ENCODE data around the gene SOX6.

The SOX6 gene

GRCh38 chr11:16182553-16182952 lies 173.8 kb downstream of the SOX6 start:
- no peak overlapping the region for H3K4me3 ChIP-seq (ENCODE audit: low read length)
- TF ChIP-seq CTCF (IDR thresholded peaks at IDR 0.05; ENCODE audit: insufficient read depth, low read depth, low read length, missing control alignments), result no peak
- no peak for DNase-seq (ENCODE audit: low read depth)

DNA sequence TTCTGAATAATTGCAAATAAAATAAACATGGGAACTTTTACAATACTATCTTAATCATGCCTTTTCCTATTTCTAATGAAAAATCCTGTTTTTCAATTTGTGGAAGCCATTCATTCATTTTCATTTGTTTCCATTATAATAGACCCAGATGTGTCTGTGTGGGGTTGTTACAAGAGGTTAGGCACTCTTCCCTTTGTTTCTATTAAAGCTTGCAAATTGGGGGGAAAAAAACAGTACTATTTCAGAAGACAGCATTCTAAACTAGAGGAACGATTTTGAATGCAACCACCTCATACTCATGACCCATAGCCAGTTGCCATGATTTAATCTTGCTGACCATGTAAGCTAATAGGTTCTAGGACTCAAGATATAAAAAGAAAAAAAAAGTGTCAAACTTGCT lies 175.5 kb downstream of the SOX6 start:
- no peak for TF ChIP-seq CTCF (IDR thresholded peaks at IDR 0.05; ENCODE audit: insufficient read depth, low read depth, low read length, missing control alignments)
- DNase-seq (ENCODE audit: low read depth), result no peak

GRCh38 chr11:16179676-16180075 lies 176.7 kb downstream of the SOX6 start:
- H3K4me3 ChIP-seq (ENCODE audit: low read length), result no peak overlapping the region
- TF ChIP-seq CTCF (IDR thresholded peaks at IDR 0.05; ENCODE audit: insufficient read depth, low read depth, low read length, missing control alignments), result no peak
- DNase-seq (ENCODE audit: low read depth), result no peak

More for the DNA sequence above, 175.5 kb downstream of the SOX6 start:
- no peak overlapping the region for H3K4me3 ChIP-seq (ENCODE audit: low read length)

GRCh38 chr11:16178273-16178672 lies 178.1 kb downstream of the SOX6 start:
- H3K4me3 ChIP-seq (ENCODE audit: low read length), result no peak overlapping the region
- no peak for TF ChIP-seq CTCF (IDR thresholded peaks at IDR 0.05; ENCODE audit: insufficient read depth, low read depth, low read length, missing control alignments)
- DNase-seq (ENCODE audit: low read depth), result no peak

GRCh38 chr11:16177688-16178087 lies 178.7 kb downstream of the SOX6 start:
- TF ChIP-seq CTCF (IDR thresholded peaks at IDR 0.05; ENCODE audit: insufficient read depth, low read depth, low read length, missing control alignments), result no peak
- no peak overlapping the region for H3K4me3 ChIP-seq (ENCODE audit: low read length)
- no peak for DNase-seq (ENCODE audit: low read depth)

DNA sequence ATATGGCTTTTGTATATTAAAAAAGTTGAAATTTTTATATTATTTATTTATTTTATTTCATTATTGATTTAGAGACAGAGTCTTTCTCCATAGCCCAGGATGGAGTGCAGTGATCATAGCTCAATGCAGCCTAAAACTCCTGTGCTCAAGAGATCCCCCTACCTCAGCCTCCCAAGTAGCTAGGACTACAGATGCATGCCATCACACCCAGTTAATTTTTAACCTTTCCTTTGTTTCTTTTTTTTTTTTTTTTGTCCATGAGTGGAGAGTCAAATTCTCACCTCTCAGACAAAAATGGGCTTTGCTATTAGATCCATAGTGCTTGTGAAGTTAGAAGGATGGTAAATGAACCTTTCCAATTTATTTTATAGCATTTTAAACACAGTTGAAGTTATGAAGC lies 182.5 kb downstream of the SOX6 start:
- no peak overlapping the region for H3K4me3 ChIP-seq (ENCODE audit: low read length)
- DNase-seq (ENCODE audit: low read depth), result no peak
- TF ChIP-seq CTCF (IDR thresholded peaks at IDR 0.05; ENCODE audit: insufficient read depth, low read depth, low read length, missing control alignments), result no peak

- TF ChIP-seq CTCF (IDR thresholded peaks at IDR 0.05; ENCODE audit: insufficient read depth, low read depth, low read length, missing control alignments), result no peak
- H3K4me3 ChIP-seq (ENCODE audit: low read length), result no peak overlapping the region
- DNase-seq (ENCODE audit: low read depth), result no peak
Observed at GRCh38 chr11:16171882-16172281, 184.5 kb downstream of the SOX6 start.
